HL-60 (cell line): ENCODE results near the gene MAP3K20.

Experiments used
- POLR2AphosphoS5 ChIP-seq: IDR thresholded peaks from 2 replicates; pipeline ENCODE4 v1.6.1; 2012; ENCODE audit warnings: low read depth
- TF ChIP-seq, protein P1 (sequence below): IDR thresholded peaks from one replicate; pipeline ENCODE4 v1.5.1; 2011; ENCODE audit warnings: low read length, control low read depth, inconsistent platforms; ENCODE audit not compliant: insufficient read depth
- TF ChIP-seq, protein P2 (sequence below): IDR thresholded peaks from 2 replicates; pipeline ENCODE4 v1.6.1; 2012; ENCODE audit warnings: low read depth; ENCODE audit not compliant: insufficient replicate concordance

DNA sequence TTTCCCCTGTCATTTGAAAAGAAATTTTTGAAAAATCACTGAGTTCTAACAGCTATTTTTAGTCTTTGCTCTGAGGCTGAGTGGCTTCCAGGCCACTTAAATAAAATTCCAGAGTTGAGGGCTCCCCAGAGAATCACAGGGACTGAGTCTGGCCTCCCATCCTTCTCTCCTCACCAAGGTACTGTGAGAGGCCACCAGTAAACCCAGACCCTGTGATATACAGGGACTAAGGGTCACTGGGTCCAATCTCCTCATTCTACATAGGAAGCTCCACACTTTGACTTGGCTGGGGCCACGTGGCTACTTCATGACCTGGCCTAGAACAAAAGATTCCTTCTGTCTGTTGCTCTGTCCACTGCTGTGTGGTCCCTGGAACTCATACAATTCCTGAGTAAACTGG, 155.8 kb downstream of the MAP3K20 start:
- TF ChIP-seq, protein P1, sequence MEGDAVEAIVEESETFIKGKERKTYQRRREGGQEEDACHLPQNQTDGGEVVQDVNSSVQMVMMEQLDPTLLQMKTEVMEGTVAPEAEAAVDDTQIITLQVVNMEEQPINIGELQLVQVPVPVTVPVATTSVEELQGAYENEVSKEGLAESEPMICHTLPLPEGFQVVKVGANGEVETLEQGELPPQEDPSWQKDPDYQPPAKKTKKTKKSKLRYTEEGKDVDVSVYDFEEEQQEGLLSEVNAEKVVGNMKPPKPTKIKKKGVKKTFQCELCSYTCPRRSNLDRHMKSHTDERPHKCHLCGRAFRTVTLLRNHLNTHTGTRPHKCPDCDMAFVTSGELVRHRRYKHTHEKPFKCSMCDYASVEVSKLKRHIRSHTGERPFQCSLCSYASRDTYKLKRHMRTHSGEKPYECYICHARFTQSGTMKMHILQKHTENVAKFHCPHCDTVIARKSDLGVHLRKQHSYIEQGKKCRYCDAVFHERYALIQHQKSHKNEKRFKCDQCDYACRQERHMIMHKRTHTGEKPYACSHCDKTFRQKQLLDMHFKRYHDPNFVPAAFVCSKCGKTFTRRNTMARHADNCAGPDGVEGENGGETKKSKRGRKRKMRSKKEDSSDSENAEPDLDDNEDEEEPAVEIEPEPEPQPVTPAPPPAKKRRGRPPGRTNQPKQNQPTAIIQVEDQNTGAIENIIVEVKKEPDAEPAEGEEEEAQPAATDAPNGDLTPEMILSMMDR = no peak
- no peak for TF ChIP-seq POLR2AphosphoS5
- TF ChIP-seq, protein P2, sequence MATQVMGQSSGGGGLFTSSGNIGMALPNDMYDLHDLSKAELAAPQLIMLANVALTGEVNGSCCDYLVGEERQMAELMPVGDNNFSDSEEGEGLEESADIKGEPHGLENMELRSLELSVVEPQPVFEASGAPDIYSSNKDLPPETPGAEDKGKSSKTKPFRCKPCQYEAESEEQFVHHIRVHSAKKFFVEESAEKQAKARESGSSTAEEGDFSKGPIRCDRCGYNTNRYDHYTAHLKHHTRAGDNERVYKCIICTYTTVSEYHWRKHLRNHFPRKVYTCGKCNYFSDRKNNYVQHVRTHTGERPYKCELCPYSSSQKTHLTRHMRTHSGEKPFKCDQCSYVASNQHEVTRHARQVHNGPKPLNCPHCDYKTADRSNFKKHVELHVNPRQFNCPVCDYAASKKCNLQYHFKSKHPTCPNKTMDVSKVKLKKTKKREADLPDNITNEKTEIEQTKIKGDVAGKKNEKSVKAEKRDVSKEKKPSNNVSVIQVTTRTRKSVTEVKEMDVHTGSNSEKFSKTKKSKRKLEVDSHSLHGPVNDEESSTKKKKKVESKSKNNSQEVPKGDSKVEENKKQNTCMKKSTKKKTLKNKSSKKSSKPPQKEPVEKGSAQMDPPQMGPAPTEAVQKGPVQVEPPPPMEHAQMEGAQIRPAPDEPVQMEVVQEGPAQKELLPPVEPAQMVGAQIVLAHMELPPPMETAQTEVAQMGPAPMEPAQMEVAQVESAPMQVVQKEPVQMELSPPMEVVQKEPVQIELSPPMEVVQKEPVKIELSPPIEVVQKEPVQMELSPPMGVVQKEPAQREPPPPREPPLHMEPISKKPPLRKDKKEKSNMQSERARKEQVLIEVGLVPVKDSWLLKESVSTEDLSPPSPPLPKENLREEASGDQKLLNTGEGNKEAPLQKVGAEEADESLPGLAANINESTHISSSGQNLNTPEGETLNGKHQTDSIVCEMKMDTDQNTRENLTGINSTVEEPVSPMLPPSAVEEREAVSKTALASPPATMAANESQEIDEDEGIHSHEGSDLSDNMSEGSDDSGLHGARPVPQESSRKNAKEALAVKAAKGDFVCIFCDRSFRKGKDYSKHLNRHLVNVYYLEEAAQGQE = no peak
